Keratinocyte (primary cell): ENCODE results near the gene DLG5. TPM values are rescaled to one million over a fixed set of nuclear protein-coding genes. Genes with fewer than 3 reads are reported as not detected.

Source experiments
- DNase-seq: peaks from one replicate; pipeline ENCODE4 v3.0.0-alpha.2; 2011; ENCODE audit warnings: low read depth, missing footprints, low spot score
- FAIRE-seq: peaks from 2 replicates; lab custom pipeline; 2011; peaks lifted over from hg19 to GRCh38; lab: Jason Lieb, UNC
- H2AFZ ChIP-seq: 2 replicates; pipeline ENCODE4 v1.6.0; 2012; ENCODE audit warnings: low read length, control low read depth, inconsistent platforms; ENCODE audit not compliant: control insufficient read depth
- H3K27ac ChIP-seq: 2 replicates; pipeline ENCODE4 v1.5.1; 2011; ENCODE audit warnings: low read length; ENCODE audit not compliant: control insufficient read depth, insufficient read depth
- H3K27me3 ChIP-seq: 3 replicates; pipeline ENCODE4 v1.6.0; 2011; ENCODE audit warnings: low read length; ENCODE audit not compliant: control insufficient read depth, insufficient read depth; ENCODE audit errors: extremely low read depth
- H3K36me3 ChIP-seq, 2 experiments: 2 replicates in 1 of 2; 3 replicates in 1 of 2; pipeline ENCODE4 v1.5.1; 2011; ENCODE audit warnings: low read length in 2 of 2, mild to moderate bottlenecking in 1 of 2; ENCODE audit not compliant: control insufficient read depth in 2 of 2, insufficient read depth in 2 of 2; ENCODE audit errors: extremely low read depth in 1 of 2
- H3K4me1 ChIP-seq: 3 replicates; pipeline ENCODE4 v1.5.1; 2011; ENCODE audit warnings: low read length; ENCODE audit not compliant: control insufficient read depth, insufficient read depth; ENCODE audit errors: extremely low read depth
- H3K4me2 ChIP-seq: 3 replicates; pipeline ENCODE4 v1.6.0; 2011; ENCODE audit warnings: low read depth, low read length; ENCODE audit not compliant: control insufficient read depth, insufficient read depth; ENCODE audit errors: extremely low read depth
- H3K4me3 ChIP-seq, 3 experiments: fragments of 200-600 bp in 1 of 3; sonication (generic) in 1 of 3; 2 replicates in 2 of 3; 3 replicates in 1 of 3; pipeline ENCODE4 v1.5.1; 2011 to 2016; ENCODE audit warnings: low read length in 3 of 3, mild to moderate bottlenecking in 3 of 3, control low read depth in 2 of 3, inconsistent platforms in 1 of 3, low read depth in 1 of 3, mixed read lengths in 1 of 3, mixed run types in 1 of 3, moderate library complexity in 1 of 3; ENCODE audit not compliant: control insufficient read depth in 2 of 3, insufficient read depth in 2 of 3; ENCODE audit errors: extremely low read depth in 1 of 3
- H3K79me2 ChIP-seq: 2 replicates; pipeline ENCODE4 v1.6.0; 2012; ENCODE audit warnings: low read length; ENCODE audit not compliant: control insufficient read depth, insufficient read depth
- H3K9ac ChIP-seq: 3 replicates; pipeline ENCODE4 v1.6.0; 2011; ENCODE audit warnings: low read length; ENCODE audit not compliant: control insufficient read depth, insufficient read depth; ENCODE audit errors: extremely low read depth
- H3K9me1 ChIP-seq: 3 replicates; pipeline ENCODE4 v1.6.0; 2011; ENCODE audit warnings: low read length; ENCODE audit not compliant: control insufficient read depth, insufficient read depth; ENCODE audit errors: extremely low read depth
- H3K9me3 ChIP-seq: 2 replicates; pipeline ENCODE4 v1.5.1; 2012; ENCODE audit warnings: low read depth, low read length; ENCODE audit not compliant: control insufficient read depth
- H4K20me1 ChIP-seq: 3 replicates; pipeline ENCODE4 v1.6.0; 2011; ENCODE audit warnings: low read length; ENCODE audit not compliant: control insufficient read depth, insufficient read depth; ENCODE audit errors: extremely low read depth
- EZH2 ChIP-seq: IDR thresholded peaks from one replicate; pipeline ENCODE4 v1.6.1; 2012; ENCODE audit warnings: inconsistent platforms, mild to moderate bottlenecking, low read length, moderate library complexity
- dilution Hi-C: fragments of 300-500 bp; cut with MboI; formaldehyde crosslinking; loops from one replicate; pipeline ENCODE4 v1.7.0; 2020; ENCODE audit warnings: low sequenced_read_pairs; ENCODE audit not compliant: extremely low pct_ligation_motif_present
- polyA plus RNA-seq, 5 experiments: library from polyadenylated mRNA; depleted of rRNA in 3 of 5; stranded (reverse) in 3 of 5; stranded (forward) in 1 of 5; unstranded in 1 of 5; fragments of >200 nt; gene quantifications; 1 replicate in 1 of 5; 2 replicates in 3 of 5; 3 replicates in 1 of 5; pipeline versions ENCODE4 v1.2.1 to v1.2.3, GENCODE V29; 2011 to 2012; ENCODE audit warnings: missing spikeins in 2 of 5, low read depth in 1 of 5, low replicate concordance in 1 of 5
- TF ChIP-seq, protein P1 (sequence below), 3 experiments: IDR thresholded peaks in 1 of 3; conservative IDR thresholded peaks in 1 of 3; optimal IDR thresholded peaks in 1 of 3; 2 replicates in 2 of 3; 3 replicates in 1 of 3; pipeline versions ENCODE3 to v1.5.1; 2011; ENCODE audit warnings: low read length in 3 of 3, mild to moderate bottlenecking in 3 of 3, moderate library complexity in 2 of 3, control low read depth in 1 of 3, inconsistent platforms in 1 of 3; ENCODE audit not compliant: insufficient read depth in 2 of 3; ENCODE audit errors: extremely low read depth in 1 of 3

DLG5 gene
- polyA plus RNA-seq, 1 donor (not counting 4 experiments of a cell fraction or from before 2014, with no cell fraction given), result 17.2 TPM

DNA sequence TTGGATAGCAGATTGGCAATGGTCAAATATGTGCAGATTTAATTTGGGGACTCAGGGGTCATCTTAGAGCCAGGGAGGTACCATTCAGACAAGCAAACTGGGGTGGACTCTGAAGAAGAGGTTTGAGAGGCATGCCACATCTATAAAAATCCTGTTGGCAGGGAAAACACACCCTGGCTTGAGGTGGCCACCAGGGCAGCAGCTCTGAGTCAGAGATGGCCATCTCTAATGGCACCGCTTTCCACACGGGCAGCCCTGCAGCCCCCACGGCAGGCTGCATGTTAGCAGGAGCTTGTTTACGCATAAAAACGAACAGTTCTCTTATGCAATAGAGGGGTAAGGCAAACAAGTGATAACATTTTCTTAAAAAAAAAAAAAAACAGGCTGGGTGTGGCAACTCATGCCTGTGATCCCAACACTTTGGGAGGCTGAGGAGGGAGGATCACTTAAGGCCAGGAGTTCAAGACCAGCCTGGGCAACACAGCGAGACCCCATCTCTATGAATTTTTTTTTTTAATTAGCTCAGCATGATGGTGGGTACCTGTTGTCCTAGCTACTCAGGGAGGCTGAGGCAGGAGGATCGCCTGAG is 14.9 kb downstream of the DLG5 start:
- H3K27me3 ChIP-seq, result no peaks in the 10 kb centered on the region
- H2AFZ ChIP-seq, result no peak overlapping the region
- peaks cover 0 to 13% of the 10 kb centered on the region in 2 experiments for H3K36me3 ChIP-seq
- peaks cover 98% of the 10 kb centered on the region for H3K79me2 ChIP-seq
- no peaks in the 10 kb centered on the region for H3K9me1 ChIP-seq
- dilution Hi-C loops, result no loop called here
- TF ChIP-seq EZH2, result no peak
- TF ChIP-seq, protein P1, sequence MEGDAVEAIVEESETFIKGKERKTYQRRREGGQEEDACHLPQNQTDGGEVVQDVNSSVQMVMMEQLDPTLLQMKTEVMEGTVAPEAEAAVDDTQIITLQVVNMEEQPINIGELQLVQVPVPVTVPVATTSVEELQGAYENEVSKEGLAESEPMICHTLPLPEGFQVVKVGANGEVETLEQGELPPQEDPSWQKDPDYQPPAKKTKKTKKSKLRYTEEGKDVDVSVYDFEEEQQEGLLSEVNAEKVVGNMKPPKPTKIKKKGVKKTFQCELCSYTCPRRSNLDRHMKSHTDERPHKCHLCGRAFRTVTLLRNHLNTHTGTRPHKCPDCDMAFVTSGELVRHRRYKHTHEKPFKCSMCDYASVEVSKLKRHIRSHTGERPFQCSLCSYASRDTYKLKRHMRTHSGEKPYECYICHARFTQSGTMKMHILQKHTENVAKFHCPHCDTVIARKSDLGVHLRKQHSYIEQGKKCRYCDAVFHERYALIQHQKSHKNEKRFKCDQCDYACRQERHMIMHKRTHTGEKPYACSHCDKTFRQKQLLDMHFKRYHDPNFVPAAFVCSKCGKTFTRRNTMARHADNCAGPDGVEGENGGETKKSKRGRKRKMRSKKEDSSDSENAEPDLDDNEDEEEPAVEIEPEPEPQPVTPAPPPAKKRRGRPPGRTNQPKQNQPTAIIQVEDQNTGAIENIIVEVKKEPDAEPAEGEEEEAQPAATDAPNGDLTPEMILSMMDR (optimal IDR thresholded peaks at IDR 0.05 in 1 of 3, IDR thresholded peaks at IDR 0.05 in 1 of 3, conservative IDR thresholded peaks at IDR 0.05 in 1 of 3; ENCODE audit: extremely low read depth in 1 of 3, insufficient read depth in 2 of 3, low read length in 3 of 3), result no peak
- no peak overlapping the region for H3K4me3 ChIP-seq
- peaks cover 18% of the 10 kb centered on the region for H3K4me1 ChIP-seq
- H4K20me1 ChIP-seq, result peaks cover 13% of the 10 kb centered on the region
- no peak overlapping the region for H3K9ac ChIP-seq
- no peaks in the 10 kb centered on the region for H3K9me3 ChIP-seq
- FAIRE-seq (no peak), DNase-seq (no peak)
- no peak overlapping the region for H3K27ac ChIP-seq
- no peak overlapping the region for H3K4me2 ChIP-seq

DNA sequence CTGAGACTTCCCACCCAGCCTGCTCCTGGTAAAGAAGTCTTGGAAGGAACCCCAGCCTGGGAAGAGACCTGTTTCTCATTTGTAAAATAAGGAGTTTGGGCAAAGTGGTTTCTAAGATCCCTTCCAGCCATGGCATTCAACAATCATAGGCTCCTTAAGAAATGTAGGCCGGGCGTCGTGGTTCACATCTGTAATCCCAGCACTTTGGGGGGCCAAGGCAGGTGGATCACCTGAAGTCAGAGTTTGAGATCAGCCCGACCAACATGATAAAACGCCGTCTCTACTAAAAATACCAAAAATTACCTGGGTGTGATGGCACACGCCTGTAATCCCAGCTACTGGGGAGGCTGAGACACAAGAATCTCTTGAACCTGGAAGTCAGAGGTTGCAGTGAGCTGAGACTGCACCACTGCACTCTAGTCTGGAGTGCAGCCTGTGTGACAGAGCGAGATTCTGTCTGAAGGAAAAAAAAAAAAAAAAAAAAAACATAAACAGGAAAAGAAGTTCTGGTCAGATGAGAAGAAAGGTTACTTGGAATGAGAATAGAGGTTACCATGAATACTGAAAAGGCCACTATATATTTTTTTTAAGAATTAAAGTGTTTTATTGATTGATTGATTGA is 15.9 kb downstream of the DLG5 start:
- no peak for DNase-seq
- Histone ChIP-seq H3K9me3 (no peaks in the 10 kb centered on the region), H2AFZ (no peak overlapping the region), H3K9me1 (no peaks in the 10 kb centered on the region), H3K27ac (peak overlapping the region; percentile 21), H3K9ac (no peak overlapping the region), H3K79me2 (peaks cover 98% of the 10 kb centered on the region), H3K4me3 (no peak overlapping the region), H3K27me3 (no peaks in the 10 kb centered on the region), H3K4me2 (no peak overlapping the region), H4K20me1 (peaks cover 11% of the 10 kb centered on the region), H3K4me1 (peaks cover 28% of the 10 kb centered on the region), H3K36me3 (peaks cover 5 to 16% of the 10 kb centered on the region in 2 experiments)
- TF ChIP-seq EZH2, result no peak
- TF ChIP-seq, protein P1 (optimal IDR thresholded peaks at IDR 0.05 in 1 of 3, IDR thresholded peaks at IDR 0.05 in 1 of 3, conservative IDR thresholded peaks at IDR 0.05 in 1 of 3; ENCODE audit: extremely low read depth in 1 of 3, insufficient read depth in 2 of 3, low read length in 3 of 3), result no peak
- dilution Hi-C loops, result no loop called here
- no peak for FAIRE-seq
